NCI-H2107 treated with DMSO at 0.1 percent for 48 hours (cell line): Measurements from ENCODE around the gene KRT78.
"Not testable (repeated sequence)": the region's sequence is repeated elsewhere in the genome, so short reads cannot be mapped to it uniquely, and the experiment has no call there.

Experiments used
- DNase-seq: peaks from one replicate; lab custom pipeline; 2025; ENCODE audit not compliant: unreplicated experiment; lab: John Stamatoyannopoulos, UW

Gene KRT78, protein sequence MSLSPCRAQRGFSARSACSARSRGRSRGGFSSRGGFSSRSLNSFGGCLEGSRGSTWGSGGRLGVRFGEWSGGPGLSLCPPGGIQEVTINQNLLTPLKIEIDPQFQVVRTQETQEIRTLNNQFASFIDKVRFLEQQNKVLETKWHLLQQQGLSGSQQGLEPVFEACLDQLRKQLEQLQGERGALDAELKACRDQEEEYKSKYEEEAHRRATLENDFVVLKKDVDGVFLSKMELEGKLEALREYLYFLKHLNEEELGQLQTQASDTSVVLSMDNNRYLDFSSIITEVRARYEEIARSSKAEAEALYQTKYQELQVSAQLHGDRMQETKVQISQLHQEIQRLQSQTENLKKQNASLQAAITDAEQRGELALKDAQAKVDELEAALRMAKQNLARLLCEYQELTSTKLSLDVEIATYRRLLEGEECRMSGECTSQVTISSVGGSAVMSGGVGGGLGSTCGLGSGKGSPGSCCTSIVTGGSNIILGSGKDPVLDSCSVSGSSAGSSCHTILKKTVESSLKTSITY

DNA sequence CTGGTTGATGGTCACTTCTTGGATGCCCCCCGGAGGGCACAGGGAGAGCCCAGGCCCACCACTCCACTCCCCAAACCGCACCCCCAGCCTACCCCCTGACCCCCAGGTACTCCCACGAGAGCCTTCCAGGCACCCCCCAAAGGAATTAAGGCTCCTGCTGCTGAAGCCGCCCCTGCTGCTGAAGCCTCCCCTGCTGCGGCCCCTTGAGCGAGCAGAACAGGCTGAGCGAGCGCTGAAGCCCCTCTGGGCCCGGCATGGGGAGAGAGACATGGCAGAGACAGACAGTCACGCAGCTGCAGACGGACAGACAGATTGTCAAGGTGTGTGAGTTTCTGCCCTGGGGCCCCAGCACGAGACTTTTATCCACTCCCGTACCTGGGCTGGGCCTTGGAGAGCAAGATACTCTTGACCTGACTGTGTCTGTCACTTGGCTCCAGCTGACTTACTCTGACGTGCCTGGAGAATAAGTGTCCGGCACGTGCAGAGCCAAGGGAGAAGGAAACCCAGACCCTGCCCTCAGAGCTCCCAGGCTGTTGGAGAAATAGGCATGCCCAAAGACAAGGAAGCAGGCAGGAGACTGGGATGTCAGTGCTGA is at the start of gene KRT78:
KRT78 (minus strand) TSS at position 334 of the 595 bp plus-strand sequence; CDS start at position 270, 64 bp downstream.
- no peak for DNase-seq

DNA sequence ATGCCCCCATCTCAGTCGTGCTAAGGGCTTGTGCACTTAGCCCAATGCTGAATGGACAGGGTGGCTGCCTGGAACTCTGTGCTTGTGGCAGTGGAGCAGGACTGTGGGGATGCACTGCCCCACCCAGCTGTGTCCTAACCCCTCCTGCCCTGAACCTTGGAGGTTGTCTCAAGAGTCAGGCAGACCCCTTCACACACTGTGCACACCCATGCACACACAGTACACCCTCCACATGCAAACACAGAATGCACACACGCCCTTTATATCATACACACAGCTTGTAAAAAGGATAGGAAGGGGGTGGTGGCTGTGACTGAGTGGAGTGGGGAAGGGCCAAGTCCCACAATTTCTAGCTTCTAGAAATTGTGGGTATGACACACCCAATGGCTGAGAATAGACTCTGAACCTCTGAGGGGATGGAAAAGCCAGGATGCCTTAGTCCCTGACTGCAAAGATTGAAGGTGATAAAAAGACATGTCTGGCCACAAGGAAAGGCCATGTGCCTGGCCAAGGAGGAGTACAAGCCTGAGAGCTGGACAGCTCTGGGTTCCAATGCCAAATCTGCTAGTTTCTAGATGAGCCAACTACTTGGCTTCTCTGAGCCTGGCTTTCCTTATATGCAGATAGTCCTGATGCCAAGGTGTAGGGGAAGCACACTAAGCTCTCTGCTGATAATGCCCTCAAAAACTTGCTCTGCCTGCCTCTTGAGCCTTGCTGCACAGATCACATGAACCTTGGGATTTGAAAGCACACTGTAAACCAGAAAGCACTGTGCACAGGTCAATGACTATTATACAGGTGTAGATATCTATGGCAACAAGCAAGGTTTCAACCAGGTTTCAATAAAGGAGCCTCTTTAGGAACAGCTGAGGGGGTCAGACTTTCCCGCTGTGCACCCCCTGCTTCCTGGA is 47.7 kb upstream of the KRT78 start:
- no peak for DNase-seq

DNA sequence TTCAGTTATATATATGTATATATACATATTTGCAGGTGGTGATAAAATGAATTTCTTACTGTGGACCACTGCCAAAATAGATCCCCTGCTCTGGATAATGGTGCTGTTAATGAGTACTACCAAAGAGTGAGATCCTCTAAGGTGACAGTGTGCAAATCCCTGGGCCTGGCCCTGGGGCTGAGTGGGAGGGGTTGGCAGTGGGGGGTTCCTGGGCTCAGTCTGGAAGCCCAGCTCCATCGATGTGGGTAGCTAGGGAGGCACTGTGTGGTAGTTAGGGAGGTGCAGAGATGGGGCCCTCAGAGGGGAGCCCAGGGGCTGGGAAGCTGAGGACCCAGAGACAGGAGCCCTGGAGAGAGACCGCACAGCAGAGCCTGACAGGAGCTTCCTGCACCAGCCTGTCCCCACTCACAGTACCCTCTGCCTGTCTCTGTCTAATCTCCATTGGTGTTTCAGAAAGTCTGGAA is 47.0 kb upstream of the KRT78 start:
- no peak for DNase-seq

DNA sequence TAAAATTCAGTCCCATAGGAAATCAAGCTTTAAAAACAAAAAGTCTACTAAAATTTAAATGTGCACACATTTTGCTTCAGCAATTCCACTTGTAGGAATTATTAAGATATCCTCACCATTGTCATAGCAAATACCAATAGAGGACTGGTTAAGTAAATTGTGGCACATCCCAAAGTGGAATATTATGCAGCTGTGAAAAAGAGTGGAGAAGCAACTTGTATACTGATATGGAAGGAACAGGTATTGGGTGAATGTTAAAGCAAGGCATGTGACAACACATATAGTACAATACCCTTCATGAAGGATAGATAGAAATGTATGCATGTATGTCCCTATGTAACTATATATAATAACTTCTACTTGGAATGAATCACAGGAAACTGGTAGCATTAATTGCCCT is 44.2 kb upstream of the KRT78 start:
- no peak for DNase-seq

DNA sequence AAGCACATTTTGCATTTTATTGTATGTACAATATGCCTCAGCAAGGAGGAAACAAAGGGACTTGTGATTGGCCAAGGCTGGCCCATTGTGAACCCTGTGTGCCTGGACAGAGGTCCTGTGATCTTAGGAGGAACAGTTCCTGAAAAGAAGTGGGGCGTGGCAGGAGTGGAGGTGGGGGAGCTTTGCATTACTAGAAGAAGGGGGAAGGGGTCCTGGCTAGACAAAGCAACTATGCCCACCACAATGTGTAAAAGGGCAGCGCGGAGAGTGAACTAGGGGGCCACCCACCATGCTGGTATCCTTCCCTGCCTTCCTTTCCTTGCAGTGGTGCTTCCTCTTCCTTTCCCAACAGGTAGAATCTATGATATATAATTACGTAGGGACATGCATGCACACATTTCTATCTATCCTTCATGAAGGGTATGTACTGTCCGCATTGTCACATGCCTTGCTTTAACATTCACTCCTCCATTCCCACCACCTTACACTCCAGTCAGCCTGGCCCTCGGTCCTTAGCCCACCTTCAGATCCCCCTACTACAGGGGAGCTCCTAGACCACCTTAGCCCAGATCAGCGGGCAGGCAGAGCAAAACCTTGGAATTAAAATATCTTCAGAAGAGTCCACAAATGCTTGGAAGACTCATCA is 43.5 kb upstream of the KRT78 start:
- no peak for DNase-seq

DNA sequence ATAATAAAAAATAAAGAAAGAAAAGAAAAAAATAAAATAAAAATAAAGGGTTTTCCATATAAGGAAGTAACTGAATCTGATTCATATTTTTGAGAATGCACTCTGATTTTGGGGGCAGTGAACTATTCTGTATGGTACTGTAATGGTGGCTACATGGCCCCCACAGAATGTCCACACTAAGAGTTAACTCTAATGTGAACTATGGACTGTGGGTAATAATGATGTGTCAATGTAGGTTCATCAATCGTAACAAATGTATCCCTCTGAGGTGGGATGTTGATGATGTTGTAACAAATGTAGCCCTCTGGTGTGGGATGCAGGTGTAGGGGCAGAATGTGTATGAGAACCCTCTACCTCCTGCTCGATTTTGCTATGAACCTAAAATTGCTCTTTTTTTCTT is 42.2 kb upstream of the KRT78 start:
- DNase-seq = no peak

DNA sequence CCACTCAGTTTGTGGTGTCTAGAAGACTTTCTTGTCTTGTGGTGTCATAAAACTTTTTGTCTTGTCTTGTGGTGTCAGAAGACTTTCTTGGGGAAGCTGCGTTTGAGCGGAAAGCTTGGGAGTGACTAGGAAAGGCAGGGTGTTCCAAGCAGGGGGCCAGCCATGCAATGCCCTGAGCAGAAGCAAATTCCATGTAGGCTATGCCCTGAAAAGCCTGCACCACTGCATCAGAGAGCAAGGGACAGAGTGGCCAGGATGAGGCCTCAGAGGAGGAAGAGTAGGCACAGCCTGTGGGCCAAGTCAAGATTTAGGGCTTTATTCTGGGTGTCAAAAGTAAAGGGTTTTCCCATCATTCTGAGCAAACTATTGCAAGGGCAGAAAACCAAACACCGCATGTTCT is 41.6 kb upstream of the KRT78 start:
- no peak for DNase-seq

DNA sequence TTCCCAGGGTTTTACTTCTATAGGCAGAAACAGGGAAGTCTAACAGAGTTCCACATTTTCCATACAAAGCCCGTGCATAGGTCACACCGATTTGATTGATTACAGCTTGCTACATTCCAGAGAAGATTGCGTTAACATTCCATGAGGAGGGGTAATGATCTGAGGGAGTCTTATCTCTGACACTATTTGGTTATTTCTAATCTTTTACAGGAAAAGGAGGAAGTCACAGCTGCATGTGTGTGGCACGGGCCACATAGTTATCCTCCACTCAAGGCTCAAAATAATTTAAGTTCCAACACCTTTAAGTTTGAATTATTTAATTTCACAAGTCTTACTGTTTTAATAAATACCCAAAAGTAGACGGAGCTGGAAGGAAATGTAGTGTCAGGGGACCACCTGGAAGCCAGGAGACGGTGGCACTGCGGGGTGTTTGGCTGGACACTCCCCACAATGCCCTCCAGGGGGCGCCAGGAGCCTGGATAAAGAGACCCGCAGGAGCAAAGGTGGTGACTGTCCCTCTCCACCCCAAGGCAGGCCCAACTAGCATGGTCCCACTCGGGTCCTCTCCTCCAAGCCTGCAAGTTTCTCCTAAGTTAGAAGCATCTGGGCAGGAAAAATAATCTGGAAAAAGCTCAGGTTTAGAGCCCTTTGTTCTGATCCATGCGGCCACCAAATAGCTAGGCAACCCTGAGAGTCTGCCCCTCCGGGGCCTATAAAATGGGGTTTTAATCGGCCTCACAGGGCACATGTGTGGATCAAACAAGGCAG is 35.9 kb upstream of the KRT78 start:
- peak; percentile 34 for DNase-seq

DNA sequence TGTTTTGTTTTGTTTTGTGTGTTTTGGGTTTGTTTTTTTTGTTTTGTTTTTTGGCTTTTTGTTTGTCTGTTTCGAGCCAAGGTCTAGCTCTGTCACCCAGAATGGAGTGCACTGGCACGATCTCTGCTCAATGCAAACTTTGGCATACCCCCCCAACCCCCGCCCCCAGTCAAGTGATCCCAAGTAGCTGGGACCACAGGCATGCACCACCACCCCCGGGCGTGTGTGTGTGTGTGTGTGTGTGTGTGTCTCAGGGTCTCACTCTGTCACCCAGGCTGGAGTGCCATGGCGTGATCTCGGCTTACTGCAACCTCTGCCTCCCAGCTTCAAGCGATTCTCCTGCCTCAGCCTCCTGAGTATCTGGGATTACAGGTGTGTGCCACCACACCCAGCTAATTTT is 31.7 kb upstream of the KRT78 start:
- DNase-seq = not testable (repeated sequence)

DNA sequence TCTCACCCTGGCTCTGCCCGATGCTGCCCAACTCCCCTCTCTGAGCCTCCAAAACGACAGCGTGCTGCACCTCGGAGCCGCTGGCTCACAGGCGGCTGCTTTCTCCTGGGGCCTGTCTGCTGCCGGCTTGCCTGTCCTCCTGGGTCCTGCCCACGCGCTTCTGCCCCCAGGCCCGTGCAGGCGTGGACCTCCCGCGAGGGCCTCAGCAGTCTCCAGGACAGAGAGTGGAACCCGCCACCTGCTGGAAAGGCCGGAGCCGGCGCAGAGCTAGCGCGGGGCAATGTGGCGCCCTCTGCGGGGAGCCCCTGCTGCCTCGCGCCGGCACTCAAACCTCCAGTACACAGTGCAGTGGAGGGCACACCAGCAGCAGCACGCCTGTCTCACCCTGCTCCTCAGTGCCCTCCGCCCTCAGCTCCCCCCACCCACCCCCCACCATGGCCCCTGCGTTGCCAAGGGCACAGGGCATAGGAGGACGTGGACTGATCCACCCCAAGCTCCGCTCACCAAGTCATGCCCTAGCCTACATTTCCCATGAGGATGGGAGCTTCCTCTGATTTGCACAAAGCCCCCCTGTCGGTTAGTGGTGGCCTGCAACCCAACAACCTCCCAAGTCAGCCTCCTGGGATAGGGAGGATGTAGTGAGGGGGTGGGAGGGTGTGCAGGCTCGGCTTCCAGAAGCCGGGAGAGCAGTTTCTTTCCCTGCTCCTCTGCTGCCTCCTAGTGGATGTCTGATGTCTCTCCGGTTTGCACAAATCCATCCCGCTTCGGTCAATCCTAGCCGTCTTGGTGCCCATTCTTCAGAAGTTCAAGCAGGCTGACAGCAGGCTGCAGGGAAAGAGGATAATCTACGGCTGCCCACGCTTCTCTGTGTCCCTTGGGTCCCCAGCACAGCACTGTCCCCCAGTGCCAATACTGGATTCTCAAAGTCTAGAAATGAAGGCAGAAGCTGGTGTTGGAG is 30.9 kb upstream of the KRT78 start:
- peak; percentile 89 for DNase-seq

DNA sequence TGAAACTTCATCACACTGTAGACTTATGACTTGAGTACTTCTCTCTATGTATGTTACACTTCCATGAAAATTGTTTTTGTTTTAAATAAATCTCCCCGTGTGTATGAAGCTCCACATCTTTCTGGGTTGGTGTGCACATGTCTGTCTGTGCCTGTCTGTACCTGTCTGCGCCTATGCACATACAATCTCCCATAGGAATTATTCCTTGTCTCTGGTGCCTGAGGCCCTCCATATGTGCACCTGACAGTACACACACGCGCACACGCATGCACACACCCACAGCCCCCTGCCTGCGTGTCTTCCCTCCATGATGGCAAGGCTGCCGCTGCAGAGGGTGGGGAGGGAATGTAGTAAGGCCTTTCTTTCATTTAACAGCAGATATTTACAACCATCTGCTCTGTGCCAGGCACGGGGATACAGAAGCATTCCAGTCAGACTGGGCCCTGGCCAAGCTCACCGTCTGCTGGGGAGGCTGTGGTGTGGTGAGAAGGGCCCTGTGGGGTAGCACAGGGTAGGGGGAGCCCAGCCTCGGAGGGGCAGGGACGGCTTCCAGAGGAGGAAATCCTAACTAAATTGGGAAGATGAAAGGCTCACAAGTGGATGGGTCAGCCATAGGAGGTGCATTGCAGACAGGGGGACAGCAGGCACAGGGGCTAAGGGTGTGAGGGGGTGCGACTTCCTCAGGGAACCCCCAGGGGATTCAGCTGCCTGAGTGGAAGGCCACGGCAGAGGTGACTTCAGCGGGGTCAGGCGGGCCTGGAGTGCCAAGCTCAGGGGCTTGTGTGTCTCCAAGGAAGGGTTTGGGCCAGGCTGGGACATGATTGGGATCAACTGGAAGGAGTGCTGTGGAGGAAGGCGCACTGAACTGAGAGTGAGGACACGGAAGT is 30.0 kb upstream of the KRT78 start:
- no peak for DNase-seq

DNA sequence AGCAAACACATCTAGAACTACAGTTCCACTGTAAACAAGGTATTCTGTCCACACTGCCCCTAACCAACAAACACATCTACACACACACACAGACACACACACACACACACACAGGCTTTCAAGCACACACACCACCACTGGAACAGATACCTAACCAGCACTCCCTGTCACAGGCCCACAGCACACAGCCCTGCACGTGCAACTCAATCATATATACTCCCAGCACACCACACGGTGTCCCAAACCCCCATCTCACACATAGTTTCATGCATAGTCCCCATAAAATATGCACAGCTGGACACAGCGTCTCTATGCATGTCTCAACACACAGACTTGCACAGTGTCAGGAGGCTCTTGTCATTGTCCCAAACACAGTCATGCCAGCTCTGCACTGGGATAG is 28.4 kb upstream of the KRT78 start:
- no peak for DNase-seq

DNA sequence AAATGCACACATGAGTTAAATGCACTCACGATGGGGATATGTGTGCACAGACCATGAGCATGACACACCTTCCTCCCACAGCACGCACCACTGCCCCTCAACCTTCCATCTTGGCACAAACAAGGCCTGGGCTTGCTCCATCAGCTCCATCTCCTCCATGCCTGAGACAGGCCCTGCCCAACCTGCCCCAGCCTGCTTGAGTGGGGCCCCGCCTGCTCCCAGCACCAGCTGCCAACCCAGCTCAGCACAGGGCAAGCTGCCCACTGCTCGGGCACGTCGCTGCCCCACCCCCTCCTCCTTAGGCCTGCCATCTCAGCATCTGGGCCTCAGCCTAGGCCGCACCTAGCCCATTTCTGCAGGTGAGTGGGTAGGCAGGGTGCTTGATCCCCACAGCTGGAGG is 27.6 kb upstream of the KRT78 start:
- DNase-seq = no peak

DNA sequence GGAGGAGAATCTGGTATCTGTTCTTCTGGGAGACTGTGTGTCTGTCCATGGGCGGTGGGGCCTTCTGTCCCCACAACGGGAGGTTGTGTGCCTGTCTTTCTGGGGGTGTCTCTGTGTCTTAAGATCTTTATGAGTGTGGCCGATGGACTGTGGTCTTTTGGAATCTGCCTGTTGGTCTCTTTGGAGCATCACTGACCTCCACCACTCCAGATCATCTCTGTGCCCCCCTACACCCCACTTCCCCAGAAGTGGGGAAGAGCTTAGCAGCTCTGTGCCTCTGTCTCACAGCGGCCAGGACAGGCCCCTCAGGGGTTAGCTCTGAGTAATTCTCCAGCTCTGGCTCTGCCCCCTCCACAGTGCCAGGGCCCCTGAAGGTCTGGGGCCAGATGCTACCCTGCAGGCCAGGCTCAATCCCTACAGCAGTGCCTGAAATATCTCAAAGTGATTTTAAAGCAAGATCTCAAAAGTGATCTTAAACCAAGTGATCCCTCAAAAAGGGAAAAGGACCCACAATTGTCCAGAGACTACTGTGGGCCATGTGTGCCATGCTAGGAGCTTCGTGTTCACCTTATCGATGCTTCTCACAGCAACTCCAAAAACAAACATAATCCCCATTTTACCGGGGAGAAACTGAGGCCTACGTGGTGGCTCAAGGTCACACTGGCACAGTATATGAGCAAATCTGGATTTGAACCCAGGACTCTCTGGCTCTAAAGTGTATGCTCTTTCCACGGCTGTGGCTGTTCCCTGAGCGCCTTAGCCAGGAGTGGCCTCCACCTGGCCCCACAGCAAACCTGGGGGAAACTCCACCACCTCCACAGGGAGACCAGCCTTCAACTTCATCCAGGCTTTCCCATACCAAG is 26.0 kb upstream of the KRT78 start:
- DNase-seq = no peak

DNA sequence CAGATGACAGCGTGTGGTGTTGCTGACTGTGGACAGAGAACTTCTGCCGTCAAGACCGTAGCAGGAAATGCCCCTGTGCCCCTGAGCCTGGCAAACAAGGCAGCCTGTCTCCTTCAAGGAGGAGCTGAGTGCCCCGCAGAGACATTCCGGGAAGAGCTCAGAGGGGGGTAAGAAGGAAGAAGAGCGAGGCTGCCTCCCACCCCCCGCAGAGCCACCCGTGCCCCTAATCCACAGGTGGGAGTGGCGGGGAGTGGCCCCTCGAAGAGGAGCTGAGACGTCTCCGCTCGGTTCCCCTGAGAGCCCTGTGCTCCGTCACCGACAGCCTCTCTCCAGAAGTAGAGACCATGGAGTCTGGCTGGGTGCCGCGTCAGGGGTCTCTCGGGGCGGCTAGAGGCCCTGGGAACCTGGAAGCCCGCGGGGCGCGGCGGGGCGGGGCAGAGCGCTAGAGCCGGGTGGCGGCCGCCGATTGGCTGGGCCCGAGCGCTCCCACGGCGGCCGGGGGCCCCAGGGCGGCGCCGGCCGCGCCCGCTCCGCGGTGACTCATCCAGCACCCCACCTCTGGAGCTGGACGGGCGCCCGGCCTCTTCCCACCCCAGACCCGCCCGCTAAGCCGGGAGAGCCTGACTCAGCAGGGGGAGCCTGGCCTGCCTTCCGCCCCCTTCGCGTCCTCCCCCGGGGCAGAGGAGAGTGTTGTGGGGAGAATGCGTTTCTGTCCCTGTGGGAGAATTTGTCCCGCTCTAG is 25.2 kb upstream of the KRT78 start:
- no peak for DNase-seq

DNA sequence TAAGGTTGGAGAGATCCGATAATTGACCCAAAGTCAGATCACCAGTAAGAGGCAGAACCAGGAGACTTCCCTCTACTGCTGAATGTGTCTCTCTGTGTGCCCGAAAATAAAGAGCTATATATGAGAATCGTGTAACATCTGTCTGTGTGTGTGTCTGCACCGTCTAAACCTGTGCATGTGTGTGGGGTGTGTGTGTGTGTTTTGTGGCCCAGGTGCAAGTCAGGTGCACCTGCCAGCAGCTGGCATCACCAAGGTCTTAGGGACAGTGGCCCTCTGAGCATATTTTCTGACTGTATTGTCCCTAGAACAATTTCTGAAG is 24.7 kb upstream of the KRT78 start:
- DNase-seq = peak; percentile 25
